T-helper 2 cell (primary cell): Measurements from ENCODE around the gene RNH1.

ENCODE experiments used
- DNase-seq, 5 experiments: peaks; one replicate each; pipeline versions ENCODE4 v3.0.0 to v3.0.0-alpha.2; 2012 to 2022

Gene RNH1

GRCh38 chr11:537622-538430 lies 30.8 kb upstream of the RNH1 start:
- DNase-seq = no peak

DNA sequence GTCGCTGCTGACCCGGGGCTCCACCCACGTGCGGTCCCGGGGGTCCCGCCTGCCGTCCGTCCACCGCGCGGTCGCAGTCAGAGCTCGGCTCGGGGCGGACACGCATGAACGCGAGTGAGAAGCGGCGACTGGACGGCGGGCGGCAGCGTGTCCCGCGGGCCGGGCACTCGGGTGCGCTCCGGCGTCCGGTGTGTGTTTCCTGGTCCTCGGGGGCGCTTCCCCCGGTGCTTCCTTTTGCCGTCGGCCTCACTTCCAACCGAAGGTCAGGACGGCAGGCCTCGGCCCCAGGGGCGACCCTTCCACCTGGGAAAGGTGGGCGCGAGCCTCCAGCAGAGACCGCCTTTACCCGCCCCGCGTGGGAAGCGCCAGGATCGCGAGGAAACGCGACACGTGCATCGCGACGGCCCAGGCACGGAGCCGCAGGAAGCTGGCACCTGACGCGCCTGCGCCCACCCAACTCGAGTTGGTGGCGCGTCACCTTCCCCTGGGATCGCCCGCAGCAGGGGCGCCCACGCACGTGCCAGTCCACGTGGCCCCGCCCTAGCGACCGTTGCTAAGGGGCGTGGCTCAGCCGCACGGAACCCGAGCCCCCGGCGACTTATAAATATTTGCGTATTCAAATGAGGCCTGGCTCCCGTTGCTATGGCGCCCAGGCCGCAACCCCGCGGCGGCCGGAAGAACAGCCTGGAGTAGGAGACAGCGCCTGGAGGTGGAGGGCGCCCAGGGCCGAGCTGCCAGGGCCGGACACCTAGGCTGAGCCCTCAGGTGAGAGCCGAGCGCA lies 30.0 kb upstream of the RNH1 start, which contains the start of gene LRRC56:
LRRC56 (plus strand) TSS at position 687 of the 781 bp plus-strand sequence. CDS start 3,158 bp downstream, outside the sequence.
- peak; percentile 79 to 94 (median 88) for DNase-seq

DNA sequence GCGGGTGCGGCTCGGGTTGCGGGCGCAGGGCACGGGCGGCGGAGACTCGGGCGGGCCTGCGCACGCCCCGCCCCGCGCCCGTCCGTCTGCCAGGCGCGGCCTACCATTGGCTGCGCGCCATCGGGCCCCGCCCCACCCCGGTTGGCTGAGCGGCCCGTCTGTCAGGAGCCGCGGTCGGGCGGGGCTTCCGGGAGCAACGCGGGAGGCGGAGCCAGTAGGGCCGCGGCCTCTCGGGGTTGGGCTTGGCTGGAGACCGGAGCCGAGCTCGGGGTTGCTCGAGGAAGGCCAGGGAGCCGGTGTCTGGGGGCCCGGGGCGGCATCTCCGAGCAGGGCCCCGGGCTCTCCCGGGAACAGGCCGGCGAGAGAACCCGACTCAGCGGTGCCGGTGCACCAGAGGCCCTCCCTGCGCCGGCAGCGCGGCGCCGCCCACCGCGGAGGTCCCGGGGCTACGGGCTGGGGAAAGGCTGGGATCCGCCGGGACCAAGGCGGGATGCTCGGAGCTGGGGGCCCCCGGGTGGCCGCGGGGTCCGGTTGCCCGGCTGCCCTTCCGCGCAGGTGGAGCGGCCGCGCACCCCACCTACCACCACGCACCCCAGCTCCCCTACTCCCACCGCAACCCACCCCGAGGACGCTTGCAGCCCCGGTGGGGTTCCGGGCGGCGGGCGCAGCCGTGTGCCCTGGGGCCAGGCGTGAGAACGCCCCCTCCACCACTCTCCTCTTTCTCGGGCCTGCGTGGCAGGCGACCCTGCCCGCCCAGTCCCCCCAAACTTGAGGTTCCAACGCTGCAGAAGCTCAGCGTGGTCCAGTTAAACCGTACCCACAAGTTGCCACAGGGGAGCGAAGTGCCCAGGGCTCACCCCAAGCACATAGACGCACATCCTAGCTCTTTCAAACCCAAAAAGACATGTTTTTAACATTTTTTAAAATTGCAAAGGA lies 28.7 kb upstream of the RNH1 start, which contains the start of gene HRAS:
HRAS (minus strand) TSS at position 58 of the 936 bp plus-strand sequence.
- peak; percentile 92 to 97 (median 95) for DNase-seq

GRCh38 chr11:535210-535518 lies 28.1 kb upstream of the RNH1 start:
- no peak for DNase-seq

DNA sequence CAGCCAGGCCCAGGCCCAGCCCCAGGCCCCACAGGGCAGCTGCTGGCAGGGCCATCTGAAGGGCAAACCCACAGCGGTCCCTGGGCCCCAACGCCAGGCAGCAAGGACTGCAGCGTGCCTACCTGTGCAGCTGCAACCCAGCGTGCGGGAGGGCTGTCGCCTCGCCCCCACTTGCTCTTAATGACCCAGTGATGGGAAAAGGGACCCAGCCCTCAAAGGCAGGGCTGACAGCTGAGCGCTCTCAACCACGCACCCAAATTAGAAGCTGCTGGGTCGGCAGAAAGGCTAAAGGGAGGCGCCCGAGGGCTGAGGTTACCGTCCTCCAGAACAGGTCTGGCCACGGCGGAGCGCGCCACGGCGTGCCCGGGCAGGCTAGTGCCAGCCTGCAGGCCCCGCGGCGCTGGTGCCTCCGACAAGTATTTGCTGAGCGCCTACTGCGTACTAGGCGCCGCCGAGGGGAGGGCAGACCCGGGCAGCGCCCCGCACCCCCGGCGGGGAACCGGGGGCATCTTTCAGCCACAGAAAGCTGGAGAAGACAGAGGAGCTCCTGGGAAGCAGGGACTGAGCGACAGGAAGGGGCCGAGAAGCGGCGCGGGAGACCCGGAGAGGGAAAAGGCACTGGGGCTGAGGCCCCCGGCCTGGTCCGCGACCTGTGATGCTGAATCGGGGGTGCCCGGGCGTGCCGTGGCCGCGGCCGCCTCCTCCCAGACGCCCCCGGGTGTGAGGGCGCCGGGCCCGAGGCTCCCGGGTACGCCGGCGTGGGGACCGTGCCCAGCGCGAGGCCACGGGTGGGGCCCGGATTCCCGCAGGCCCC lies 27.6 kb upstream of the RNH1 start:
- peak in 1 of 5 experiments; percentile 67 for DNase-seq

DNA sequence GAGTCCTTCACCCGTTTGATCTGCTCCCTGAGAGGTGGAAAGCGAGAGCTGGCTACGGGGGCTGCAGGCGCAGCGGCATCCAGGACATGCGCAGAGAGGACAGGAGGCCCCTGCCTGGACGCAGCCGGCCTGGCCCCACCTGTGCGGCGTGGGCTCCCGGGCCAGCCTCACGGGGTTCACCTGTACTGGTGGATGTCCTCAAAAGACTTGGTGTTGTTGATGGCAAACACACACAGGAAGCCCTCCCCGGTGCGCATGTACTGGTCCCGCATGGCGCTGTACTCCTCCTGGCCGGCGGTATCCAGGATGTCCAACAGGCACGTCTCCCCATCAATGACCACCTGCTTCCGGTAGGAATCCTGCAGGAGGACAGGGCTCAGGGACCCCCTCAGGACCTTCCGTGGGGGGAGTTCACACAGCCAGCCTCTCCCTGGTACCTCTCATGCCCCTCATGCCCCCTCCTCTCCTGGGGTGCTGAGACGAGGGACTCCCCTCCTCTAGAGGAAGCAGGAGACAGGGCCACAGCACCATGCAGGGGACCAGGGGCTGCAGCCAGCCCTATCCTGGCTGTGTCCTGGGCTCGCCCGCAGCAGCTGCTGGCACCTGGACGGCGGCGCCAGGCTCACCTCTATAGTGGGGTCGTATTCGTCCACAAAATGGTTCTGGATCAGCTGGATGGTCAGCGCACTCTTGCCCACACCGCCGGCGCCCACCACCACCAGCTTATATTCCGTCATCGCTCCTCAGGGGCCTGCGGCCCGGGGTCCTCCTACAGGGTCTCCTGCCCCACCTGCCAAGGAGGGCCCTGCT lies 26.7 kb upstream of the RNH1 start:
- no peak for DNase-seq

GRCh38 chr11:532986-533585 lies 26.0 kb upstream of the RNH1 start:
- DNase-seq = no peak

DNA sequence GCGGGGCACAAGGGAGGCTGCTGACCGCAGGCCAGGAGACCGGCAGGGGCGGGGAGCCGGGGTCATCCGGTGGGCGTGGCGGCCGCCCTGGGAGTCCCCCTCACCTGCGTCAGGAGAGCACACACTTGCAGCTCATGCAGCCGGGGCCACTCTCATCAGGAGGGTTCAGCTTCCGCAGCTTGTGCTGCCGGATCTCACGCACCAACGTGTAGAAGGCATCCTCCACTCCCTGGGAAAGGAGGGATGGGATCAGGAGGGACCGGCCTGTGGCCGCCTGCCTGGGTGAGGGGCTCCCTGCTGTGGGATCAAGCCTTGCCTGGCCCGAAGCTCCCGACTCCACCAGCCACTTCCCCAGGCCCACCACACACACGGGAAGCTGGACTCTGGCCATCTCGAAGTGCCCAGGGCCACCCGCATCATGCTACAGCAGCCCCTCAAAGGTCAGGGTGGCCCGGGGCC lies 25.5 kb upstream of the RNH1 start:
- DNase-seq = no peak

DNA sequence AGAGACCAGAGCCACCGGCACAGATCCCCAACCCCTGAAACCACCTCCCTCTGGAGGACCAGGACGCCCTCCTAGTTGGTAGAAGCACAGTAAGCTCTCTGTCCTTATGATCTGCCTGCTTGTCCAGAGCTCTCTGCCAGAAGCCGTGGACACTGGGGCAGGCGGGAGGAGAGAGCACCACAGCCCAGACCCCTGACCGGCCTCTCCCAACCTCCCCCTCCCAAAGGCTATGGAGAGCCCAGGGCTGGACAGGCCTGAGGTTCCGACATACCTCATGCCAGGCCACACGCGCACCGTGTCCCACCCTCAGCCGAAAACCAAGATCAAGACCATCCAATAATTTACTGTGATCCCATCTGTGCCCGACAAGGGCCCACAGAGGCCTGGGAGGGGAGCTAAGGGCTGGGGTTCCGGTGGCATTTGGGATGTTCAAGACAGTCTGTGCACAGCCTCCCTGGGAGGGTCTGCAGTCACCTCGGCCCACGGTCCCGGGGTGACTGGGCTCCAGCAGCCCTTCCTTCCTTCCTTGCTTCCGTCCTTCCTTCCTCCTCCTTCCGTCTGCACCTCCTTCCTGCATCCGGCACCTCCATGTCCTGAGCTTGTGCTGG lies 25.0 kb upstream of the RNH1 start:
- DNase-seq = no peak

DNA sequence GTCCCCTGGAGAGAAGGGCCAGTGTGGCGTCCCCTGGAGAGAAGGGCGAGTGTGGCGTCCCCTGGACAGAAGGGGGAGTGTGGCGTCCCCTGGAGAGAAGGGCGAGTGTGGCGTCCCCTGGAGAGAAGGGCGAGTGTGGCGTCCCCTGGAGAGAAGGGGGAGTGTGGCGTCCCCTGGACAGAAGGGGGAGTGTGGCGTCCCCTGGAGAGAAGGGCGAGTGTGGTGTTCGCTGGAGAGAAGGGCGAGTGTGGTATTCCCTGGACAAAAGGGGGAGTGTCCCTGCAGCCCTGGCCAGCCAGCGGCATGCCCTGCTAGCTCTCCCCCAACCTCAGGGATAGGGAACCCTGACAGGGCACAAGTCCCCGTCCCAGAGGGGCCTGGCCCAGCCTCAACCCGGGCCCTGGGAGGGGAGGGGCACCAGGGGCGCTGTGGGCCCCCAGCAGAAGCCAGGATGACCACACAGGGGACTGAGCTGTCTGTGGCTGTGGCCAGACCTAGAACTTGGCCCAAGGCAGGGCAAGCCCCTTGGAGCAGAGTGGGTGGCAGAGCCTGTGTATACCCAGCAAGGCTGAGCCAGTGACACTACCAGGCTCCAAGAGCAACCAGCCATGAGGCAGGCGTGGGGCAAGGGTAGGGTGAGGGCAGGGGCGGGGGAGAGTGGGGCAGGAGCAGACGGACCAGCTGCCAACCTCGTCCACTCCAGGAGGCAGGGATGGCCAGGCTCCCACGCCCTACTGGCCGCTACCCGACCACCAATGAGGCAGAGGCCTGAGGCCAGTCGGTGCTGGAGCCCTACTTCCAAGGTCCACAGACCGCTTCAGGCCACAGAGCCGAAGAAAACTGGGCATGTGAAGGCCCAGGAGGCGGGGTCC lies 24.2 kb upstream of the RNH1 start:
- DNase-seq = no peak

DNA sequence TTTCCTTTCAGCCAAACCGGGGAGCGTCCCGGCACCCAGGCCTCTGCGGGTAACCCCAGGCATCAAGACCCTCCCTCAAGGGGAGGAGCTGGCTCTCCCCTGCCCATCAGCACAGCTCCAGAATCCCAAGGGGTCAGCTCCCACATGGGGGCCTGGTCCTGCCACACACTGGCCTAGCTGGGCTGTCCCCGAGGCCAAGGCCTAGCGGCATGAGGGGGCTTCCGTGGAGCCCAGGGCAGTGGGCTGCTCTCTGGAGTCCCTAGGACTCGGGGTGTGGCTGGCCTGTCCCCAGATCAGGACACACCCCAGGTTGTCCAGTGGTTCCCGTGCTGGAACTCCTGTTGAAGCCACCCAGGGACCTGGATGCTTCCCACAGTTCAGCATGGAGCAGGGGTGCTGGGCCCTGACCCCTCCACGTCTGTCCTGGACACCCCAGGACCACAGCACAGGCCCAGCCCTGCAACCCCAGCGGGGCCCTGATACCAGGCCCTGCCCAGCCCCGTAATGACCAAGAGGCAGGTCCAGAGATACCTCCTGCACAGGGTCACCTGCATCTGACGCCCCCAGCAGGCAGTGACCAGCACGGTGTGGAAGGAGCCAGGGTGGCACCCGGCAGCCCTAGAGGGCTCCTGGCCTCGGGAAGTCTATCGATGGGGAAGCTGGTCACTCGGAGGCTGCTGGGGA lies 22.8 kb upstream of the RNH1 start:
- DNase-seq = no peak

GRCh38 chr11:528815-529727 lies 22.0 kb upstream of the RNH1 start:
- no peak for DNase-seq

- no peak for DNase-seq
These were observed 21.2 kb upstream of the RNH1 start for GRCh38 chr11:528166-528814.

GRCh38 chr11:526192-526591 lies 19.1 kb upstream of the RNH1 start:
- no peak for DNase-seq

GRCh38 chr11:521177-521688 lies 14.2 kb upstream of the RNH1 start:
- DNase-seq = no peak

- DNase-seq = no peak
These were observed 13.6 kb upstream of the RNH1 start for GRCh38 chr11:520428-521176.
